H1 (cell line): ENCODE data around the gene HAND1.

Experiments used
- EZH2 ChIP-seq: fragments of 200-600 bp; sonication (generic); IDR thresholded peaks from 2 replicates; pipeline ENCODE4 v1.7.1; 2012; ENCODE audit warnings: low read depth, mild to moderate bottlenecking, moderate library complexity, low read length, inconsistent platforms; ENCODE audit not compliant: severe bottlenecking
- HDAC2 ChIP-seq, 2 experiments: fragments of 300-600 bp in 1 of 2; sonication (generic) in 1 of 2; IDR thresholded peaks; 2 replicates each; pipeline ENCODE4 v1.6.1; 2011 to 2012; ENCODE audit warnings: low read depth in 2 of 2, low read length in 2 of 2, mild to moderate bottlenecking in 2 of 2, moderate library complexity in 2 of 2, borderline replicate concordance in 1 of 2, inconsistent platforms in 1 of 2
- POLR2A ChIP-seq, 2 experiments: IDR thresholded peaks; 1 replicate in 1 of 2; 2 replicates in 1 of 2; pipeline ENCODE4 v1.6.1; 2011; ENCODE audit warnings: low read depth in 2 of 2, low read length in 2 of 2, mild to moderate bottlenecking in 2 of 2; ENCODE audit errors: control extremely low read depth in 1 of 2
- TF ChIP-seq, protein P1 (sequence below), 3 experiments: IDR thresholded peaks; 1 replicate in 2 of 3; 2 replicates in 1 of 3; pipeline versions ENCODE4 v1.5.1 to v1.6.1; 2011; ENCODE audit warnings: low read length in 3 of 3, mild to moderate bottlenecking in 3 of 3, inconsistent platforms in 2 of 3, low read depth in 1 of 3, moderate library complexity in 1 of 3; ENCODE audit not compliant: insufficient read depth in 1 of 3; ENCODE audit errors: control extremely low read depth in 1 of 3

DNA sequence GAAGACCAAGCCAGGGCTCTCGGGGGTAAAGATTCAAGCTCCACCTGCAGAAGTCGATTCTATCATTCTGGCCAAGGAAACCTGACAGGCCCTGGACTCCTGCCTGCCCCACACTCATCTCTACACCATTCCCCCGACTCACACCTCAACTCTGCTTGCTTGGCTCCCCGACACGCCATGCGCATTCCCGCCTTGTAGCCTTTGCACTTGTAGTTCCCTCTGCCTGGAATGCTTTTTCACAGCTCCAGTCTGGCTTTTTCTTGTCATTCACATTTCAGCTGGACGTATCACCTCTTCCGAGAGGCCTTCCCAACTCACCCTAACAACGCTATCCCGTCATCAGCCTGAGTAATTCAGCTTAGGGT is 28.7 kb upstream of the HAND1 start:
- TF ChIP-seq HDAC2 (IDR thresholded peaks at IDR 0.05; ENCODE audit: borderline replicate concordance in 1 of 2, low read depth in 2 of 2, low read length in 2 of 2) (no peak), EZH2 (no peak), POLR2A (IDR thresholded peaks at IDR 0.05; ENCODE audit: control extremely low read depth in 1 of 2, low read depth in 2 of 2, low read length in 2 of 2) (no peak)
- TF ChIP-seq, protein P1, sequence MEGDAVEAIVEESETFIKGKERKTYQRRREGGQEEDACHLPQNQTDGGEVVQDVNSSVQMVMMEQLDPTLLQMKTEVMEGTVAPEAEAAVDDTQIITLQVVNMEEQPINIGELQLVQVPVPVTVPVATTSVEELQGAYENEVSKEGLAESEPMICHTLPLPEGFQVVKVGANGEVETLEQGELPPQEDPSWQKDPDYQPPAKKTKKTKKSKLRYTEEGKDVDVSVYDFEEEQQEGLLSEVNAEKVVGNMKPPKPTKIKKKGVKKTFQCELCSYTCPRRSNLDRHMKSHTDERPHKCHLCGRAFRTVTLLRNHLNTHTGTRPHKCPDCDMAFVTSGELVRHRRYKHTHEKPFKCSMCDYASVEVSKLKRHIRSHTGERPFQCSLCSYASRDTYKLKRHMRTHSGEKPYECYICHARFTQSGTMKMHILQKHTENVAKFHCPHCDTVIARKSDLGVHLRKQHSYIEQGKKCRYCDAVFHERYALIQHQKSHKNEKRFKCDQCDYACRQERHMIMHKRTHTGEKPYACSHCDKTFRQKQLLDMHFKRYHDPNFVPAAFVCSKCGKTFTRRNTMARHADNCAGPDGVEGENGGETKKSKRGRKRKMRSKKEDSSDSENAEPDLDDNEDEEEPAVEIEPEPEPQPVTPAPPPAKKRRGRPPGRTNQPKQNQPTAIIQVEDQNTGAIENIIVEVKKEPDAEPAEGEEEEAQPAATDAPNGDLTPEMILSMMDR (IDR thresholded peaks at IDR 0.05; ENCODE audit: control extremely low read depth in 1 of 3, insufficient read depth in 1 of 3, low read depth in 1 of 3, low read length in 3 of 3) = no peak
